Superior temporal gyrus (tissue), 1 donor: ENCODE data around the gene BANF1.
"Not testable (repeated sequence)": the region's sequence is repeated elsewhere in the genome, so short reads cannot be mapped to it uniquely, and the experiment has no call there.

Source experiments
- DNase-seq: peaks from one replicate; pipeline ENCODE4 v3.0.0-alpha.2; 2016; ENCODE audit errors: extremely low spot score

BANF1 gene

GRCh38 chr11:65978391-65979238 lies 23.7 kb upstream of the BANF1 start:
- no peak for DNase-seq

DNA sequence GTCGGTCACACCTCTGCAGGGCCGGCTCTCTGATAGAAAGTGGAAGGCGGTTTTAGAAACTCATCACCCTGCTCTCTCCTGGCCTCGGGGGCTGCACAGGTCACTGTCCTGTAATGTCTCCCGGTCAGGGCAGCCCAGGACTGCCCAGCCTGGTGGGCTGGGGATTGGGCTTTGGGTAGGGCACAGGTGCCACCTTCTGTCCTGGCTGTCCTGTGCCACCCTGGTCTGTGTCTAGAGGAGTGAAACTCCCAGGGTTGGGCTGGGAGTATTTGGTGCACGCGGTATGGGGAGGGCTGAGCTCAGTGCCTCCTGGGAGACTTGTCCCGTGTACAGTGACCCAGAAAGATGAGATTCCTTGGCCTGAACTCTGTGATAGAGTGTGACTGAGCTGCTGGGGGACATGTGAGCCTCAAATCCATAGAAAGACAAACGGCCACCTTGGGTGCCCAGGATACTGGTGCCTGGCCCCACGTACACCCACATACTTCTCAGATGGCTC lies 23.0 kb upstream of the BANF1 start:
- no peak for DNase-seq

GRCh38 chr11:65981101-65981740 lies 21.1 kb upstream of the BANF1 start:
- DNase-seq: no peak

DNA sequence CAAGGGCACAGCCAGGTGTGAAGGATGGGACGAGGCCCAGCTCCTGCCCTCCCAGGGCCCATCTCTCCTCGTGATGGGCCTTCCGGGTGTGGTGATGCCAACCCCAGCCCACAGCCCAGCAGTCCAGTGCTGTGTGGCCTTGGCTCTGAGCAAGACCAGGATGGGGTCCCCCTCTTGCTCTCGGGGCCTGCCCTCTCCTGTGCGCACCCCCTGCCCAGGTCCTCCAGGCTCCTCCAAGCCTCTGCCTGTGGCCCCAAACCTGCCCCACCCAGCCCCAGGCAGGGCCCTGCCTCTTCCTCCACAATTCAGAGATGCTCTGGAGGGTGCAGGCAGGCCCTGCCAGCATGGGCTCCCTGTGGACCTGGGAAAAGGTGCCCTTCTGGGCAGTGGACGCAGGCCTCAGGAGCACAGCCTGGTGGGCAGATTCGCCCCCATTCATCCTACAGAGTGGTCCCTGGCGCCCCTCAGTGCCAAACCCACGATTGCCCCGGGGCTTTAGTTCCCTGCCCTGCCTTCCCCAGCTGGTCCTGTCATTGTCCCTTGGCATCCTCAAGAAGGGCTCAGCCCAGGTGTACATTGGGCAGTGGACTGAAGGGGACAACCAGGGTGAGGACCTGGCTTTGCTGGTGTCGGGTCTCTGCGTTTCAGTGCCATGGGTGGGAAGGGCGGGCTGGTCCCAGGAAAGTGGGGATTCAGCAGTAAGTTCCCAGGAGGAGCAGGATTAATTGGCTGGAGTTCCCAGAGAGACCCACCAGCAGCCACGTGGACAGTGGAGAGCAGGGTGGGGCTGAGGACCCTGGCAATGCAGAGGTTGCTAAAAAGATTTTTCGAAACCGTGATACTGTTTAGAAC lies 20.1 kb upstream of the BANF1 start:
- DNase-seq: no peak

DNA sequence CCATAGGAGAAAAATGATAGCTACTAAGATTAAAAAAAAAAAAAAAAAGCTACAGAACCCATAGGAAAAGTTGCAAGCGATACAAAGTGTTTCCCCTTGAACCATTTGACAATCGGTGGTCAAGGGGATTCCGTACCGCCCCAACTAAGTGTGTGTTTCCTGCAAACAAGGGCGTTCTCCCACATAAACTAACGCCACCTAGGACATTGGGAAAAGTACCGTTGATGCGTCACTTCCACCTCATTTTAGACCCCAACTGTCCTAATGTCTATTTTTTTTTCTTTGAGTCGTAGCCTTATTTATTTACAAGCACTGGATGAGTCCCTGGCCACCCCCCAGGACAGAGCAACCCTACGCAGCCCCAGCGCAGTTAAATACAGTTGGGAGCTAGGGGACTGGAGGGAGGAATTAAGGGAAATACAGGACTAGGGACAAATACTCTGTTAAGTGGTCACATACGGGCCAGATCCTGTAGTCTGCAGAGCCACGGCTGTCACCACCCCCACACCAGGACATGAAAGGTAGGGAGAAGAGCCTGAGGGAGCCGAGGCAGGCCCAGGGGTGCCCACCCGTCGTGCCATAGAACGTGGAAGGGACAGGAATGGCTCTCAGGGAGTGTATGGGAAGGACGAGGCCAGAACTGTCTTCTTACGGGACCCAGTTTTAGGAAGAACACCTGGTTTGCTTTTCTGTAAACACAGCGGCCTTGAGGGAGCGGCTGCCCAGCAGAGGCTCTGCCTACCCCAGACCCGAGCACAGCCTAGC lies 19.3 kb upstream of the BANF1 start:
- DNase-seq: no peak

GRCh38 chr11:65983589-65983987 lies 18.7 kb upstream of the BANF1 start:
- no peak for DNase-seq

DNA sequence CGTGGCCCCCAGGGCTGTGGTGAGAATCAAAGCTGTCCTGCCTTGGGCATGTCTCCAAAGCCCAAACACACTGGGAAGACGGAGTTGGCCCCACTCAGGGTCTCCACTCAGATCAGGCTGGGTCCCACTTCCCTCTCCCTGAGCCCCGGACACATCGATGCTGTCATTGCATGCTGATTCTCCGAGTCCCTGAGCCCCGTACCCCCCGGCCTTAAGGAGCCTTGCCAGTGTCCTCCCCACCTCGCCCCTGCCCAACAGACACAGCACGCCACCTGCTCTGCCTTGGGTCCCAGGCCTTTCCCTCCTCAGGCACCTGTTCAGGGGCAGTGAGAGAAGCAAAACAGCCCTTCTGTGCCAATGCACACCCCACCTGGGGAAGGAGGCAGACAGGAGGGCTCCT lies 15.0 kb upstream of the BANF1 start:
- DNase-seq: no peak

DNA sequence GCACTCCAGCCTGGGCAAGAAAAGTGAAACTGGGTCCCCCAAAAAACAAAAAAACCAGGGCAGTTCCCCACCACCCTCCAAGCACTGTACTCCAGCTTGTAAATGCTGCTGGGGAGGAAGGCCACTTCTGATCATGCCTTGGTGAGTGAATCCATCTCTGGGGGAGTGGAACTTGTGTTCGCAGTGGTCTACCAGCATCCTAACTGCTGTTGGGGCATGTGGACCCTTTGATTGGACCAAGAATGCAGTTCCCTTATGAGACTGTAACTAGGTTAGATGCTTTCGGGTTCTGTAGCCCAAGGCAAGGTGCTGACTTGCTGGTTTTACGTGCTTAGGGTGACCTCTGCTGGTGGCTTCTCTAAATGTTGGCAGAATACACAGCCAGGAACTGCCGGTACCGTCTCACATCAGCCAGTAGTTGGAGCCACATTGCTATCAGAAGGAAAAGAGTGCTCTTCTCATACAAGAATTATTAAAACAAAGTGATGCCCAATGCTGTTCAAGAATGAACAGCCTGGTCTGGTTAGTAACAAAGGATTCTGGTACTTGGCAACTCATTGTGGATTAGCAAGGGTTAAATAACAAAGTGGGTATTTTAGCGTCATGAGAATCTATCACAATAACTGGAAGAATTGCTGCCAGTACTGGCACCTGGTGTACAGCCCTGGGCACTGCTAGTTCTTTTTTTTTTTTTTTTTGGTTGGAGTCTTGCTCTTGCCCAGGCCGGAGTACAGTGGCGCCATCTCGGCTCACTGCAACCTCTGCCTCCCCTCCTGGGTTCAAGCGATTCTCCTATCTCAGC lies 13.3 kb upstream of the BANF1 start:
- peak; percentile 97 for DNase-seq

GRCh38 chr11:65992056-65992455 lies 10.2 kb upstream of the BANF1 start:
- no peak for DNase-seq

DNA sequence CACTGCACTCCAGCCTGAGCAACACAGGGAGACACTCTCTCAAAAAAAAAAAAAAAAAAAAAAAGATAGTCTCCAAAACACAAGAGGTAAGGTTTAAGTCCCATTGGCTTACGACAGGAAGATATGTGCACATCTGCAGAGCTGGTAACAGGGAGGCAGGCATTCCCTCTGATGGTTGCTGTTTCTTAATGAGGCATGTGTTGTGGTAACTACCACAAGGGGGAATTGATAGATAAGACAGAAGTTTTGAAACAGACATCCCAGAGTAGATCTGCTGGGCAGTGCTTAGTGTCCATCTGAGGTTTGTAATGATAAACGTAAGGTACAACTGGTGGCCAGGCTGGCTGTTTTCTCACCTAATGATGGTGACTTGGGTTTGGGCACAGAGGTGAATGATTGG lies 5.0 kb upstream of the BANF1 start:
- DNase-seq: no peak

GRCh38 chr11:66002648-66003225 lies 434 bp downstream of the BANF1 start:
- DNase-seq: peak; percentile 55

DNA sequence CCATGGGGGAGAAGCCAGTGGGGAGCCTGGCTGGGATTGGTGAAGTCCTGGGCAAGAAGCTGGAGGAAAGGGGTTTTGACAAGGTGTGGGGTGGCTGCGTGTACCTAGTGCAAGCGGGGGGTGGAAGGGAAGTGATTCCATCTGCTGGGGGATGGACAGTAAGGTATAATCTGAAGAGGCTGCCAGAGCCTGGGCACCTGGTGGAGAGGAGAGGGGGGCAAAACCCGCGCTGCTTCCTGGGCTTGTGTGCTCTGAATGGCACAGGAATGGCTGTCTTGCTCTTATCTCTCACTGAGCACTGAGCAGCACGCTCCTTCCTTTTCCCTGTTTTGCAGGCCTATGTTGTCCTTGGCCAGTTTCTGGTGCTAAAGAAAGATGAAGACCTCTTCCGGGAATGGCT lies 988 bp downstream of the BANF1 start:
- DNase-seq: no peak

DNA sequence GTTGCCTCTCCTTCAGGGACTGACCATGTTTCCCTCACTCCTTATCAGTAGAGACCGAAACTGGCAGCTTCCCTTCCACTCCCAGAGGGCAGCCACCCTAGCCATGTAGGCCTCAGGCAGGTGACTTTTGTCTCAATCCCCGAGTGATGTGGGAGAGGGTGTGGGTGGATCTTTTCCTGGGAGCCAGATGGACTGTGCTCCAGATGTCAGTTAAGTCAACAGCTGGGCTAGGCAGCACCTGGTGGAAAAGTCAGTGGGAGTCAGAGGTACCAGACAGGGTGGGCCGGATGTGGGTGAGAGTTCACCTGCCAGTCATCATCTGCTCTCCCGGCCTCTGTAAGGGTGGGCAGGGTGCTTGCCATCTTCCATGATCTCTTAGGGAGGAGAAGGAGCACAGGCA lies 1.9 kb downstream of the BANF1 start:
- DNase-seq: no peak

DNA sequence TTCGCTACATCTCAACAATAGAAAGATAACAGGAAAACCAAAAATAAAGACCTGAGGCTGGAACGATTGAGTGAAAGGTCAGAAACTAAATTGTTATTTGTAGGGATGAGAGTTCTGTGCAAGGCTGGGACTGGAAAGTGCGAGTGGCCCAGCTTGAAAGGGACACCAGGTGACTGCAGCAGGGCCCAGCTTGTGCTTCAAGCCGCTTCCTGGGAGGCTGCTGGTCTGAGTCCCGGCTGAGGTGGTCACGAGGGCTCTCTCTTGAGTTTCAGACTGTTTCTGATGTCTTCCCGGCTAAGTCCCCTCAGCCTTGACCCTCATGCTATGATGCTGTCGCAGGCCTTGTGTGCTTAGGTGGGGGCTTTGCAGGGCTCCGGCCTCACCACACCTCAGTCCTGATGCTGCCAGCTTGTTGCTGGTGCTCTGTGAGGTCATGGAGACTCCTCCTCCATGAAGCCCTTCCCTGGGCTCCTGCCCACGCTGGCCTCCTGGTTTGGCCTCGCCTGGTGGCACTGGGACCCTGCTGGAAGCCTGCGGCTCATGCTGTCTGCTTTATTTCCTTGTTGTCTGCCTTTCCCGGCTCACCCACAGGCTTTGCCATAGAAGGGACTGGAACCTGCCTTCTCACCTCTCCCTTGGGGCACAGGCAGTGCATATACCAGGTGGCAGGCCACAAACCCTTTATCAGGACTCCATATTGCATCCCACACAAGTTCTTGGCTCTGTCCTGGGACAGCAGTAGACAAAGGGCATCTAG lies 4.0 kb downstream of the BANF1 start:
- DNase-seq: no peak

DNA sequence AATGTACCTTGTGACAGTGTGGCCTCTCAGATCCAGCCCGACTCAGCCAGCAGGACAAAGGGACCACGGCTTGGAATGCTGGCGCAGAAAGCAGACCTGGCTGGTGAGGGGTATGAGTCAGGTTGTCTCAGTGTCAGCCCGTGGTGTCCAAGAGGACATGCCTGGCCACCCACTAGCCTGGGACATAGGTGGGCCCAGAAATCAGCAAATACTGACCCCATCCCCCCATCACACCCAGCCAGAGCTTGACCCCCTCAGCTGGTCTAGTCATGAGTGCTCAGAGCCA lies 4.5 kb downstream of the BANF1 start:
- DNase-seq: no peak

DNA sequence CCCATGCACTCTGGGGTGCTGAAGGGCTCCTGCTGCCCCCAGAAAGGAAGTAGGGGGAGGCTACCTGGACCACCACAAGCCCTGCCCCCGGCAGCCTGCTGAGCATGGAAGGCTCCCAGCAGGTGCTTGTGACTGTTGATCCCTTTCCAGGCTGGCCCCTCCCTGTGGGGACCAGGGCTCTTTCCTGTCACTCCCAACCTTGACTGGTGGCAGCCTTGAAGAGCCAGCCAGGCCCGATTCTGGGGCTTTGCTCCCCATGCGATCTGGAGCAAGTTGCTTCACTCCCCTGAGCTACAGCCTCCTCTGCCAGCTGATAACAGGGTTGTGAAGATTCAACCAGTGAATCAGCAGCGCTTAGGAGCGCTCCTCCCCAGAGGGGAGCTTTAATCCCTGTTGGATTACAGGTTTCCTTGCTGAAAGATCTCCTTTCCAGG lies 4.9 kb downstream of the BANF1 start:
- no peak for DNase-seq

DNA sequence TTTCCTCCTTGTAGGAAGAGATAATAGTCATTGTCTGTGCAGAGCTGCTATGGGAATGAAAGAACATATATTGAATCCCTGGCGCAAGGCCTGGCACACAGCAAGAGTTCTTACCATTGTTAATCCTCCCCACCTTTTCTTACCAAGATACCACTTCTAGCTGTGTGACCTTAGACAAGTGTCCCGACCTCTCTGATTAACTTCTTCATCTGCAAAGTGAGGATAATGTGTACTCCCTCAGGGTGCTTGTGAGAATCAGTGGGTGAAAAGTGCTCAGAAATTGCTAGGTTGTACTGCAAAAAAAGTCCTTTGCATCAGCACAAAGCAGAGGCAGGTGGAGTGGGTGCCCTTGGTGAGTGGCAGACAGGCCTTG lies 5.8 kb downstream of the BANF1 start:
- no peak for DNase-seq

DNA sequence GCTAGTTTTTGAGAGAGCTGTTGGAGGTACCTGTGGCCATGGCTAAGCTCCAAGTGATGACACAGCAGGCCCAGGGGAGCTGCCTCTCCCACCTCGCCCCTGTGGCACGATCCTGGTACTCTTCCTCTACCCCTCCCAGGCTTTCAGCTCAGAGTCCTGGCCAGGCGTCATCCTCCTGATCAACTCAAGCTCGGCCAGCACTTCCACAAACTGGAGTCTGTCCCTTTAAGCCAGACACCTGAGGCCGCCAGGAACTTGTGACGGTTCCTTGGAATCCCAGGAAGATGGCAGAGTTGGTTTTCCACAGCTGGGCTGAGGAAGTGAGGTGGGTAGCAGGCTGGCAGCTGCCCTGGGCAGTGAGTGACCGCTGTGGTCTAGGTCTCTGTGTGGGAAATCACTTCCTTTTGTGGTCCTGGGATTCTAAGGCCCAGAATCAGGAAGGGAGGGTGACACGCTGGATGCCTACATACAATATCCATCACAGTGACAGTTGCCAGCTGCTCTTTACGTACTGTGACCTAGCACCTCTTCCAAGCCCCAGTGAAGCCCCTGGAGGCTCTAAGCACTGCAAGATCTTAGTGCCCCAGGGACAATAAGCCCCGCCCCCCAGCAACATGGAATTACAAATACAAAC lies 6.3 kb downstream of the BANF1 start:
- DNase-seq: no peak

DNA sequence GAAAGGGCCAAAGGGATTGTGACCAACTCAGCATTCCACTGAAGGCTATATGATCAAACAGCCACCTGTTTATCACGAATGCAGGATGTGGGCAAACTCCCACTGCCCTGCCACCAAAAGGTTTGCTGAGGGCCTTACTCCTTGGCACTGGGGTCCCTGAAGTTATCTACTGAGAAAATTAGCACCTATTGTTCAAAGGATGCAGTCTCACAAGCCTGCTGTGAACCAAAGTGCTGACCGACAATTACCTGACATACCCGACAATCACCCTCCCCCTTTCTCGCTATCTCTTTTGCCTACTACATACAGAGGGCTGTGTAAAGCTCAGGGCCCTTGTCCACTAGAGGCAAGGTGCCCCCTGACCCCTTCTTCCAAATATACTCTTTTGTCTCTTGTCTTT lies 7.7 kb downstream of the BANF1 start:
- not testable (repeated sequence) for DNase-seq
